Measurements from ENCODE around the gene TNC. TPM values are rescaled to one million over a fixed set of nuclear protein-coding genes. Genes with fewer than 3 reads are reported as not detected.

Gene TNC
- total RNA-seq, 3 donors from 2014 or later (not counting 1 experiment from before 2014, with no cell fraction given): not detected

DNA sequence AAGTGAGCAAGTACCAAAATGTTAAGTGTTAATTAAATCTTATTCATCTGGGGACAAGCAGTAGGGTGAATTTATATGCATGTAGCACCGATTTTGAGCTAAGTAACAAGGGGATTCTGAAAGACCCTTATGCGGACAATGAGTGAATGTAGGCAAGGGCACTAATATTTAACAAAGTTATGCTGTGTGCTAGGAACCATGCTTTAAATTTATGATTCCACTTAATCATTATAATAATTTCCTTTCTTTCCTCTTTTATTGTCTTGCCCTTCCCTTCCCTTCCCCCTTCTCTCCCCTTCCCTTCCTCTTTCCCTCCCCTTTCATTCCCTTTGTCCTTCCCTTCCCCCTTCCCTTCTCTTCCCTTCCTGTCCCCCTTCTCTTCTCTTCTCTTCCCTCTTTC, 25.7 kb upstream of the TNC start:
- H3K4me1 ChIP-seq (ENCODE audit: control insufficient read depth, insufficient read depth, low read length): no peaks in the 10 kb centered on the region
- no peak overlapping the region for H3K27ac ChIP-seq (ENCODE audit: low read length)
- H3K9me3 ChIP-seq (ENCODE audit: control insufficient read depth, insufficient read depth, low read length): no peaks in the 10 kb centered on the region
- DNase-seq (no peak), ATAC-seq (no peak)
- no peaks in the 10 kb centered on the region for H3K36me3 Mint-ChIP-seq
- H3K4me1 Mint-ChIP-seq: no peaks in the 10 kb centered on the region
- H3K9me3 Mint-ChIP-seq: no peaks in the 10 kb centered on the region
- intact Hi-C loops (cut with micrococcal nuclease): no loop called here
- TF ChIP-seq, protein P1, sequence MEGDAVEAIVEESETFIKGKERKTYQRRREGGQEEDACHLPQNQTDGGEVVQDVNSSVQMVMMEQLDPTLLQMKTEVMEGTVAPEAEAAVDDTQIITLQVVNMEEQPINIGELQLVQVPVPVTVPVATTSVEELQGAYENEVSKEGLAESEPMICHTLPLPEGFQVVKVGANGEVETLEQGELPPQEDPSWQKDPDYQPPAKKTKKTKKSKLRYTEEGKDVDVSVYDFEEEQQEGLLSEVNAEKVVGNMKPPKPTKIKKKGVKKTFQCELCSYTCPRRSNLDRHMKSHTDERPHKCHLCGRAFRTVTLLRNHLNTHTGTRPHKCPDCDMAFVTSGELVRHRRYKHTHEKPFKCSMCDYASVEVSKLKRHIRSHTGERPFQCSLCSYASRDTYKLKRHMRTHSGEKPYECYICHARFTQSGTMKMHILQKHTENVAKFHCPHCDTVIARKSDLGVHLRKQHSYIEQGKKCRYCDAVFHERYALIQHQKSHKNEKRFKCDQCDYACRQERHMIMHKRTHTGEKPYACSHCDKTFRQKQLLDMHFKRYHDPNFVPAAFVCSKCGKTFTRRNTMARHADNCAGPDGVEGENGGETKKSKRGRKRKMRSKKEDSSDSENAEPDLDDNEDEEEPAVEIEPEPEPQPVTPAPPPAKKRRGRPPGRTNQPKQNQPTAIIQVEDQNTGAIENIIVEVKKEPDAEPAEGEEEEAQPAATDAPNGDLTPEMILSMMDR (IDR thresholded peaks at IDR 0.05): no peak
- no peak overlapping the region for H3K27ac Mint-ChIP-seq
- no peaks in the 10 kb centered on the region for H3K36me3 ChIP-seq (ENCODE audit: control insufficient read depth, insufficient read depth, low read length)
- H3K4me3 Mint-ChIP-seq: no peak overlapping the region
- H3K27me3 Mint-ChIP-seq (ENCODE audit: low read depth in 2 of 2): peaks cover 5 to 10% of the 10 kb centered on the region in 2 donors
- 47% methylated on average over 2 of the region's 2 CpGs for WGBS (ENCODE audit: insufficient coverage)
- no peaks in the 10 kb centered on the region for H3K27me3 ChIP-seq (ENCODE audit: control insufficient read depth, insufficient read depth, low read length)
- H3K4me3 ChIP-seq (ENCODE audit: low read length): no peak overlapping the region

DNA sequence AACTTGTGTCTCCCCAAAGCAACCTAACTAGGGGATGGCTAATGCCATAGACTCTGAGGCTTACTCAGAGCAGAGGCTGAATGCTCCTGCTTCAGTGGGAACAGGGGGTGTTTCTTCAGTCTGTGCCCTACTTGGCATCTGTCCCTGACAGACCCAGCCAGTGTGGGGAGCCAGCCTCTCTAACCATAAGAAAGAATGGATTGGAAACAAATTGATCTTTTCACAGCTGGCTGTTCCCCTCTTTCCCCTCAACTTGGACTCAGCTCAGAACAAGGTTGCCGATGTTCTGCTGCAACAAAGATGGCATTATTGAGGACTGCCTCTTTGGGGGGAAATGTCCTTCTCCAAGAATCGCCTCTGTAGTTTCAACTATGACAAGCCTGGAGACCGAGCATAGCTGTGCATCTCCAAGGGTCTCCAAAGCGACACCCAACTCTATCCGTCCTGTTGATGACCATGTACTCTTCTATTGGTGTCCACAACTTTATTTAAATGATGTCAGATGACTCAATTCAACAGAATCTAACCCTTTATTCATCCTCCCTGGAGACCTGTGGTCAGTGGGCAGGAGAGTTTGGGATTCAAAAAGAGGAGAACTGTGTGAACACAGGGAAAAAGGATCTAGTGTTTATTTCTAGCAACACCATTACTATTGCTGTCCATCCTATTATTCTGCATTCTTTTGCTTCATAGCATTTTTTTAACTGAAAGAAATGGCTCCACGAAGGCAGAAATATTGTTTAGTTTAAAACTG, 24.7 kb upstream of the TNC start:
- H3K36me3 ChIP-seq (ENCODE audit: control insufficient read depth, insufficient read depth, low read length): no peaks in the 10 kb centered on the region
- Mint-ChIP-seq H3K27ac (no peak overlapping the region), H3K4me3 (no peak overlapping the region), H3K27me3 (ENCODE audit: low read depth in 2 of 2) (peaks cover 7 to 11% of the 10 kb centered on the region in 2 donors), H3K36me3 (no peaks in the 10 kb centered on the region), H3K9me3 (no peaks in the 10 kb centered on the region), H3K4me1 (no peaks in the 10 kb centered on the region)
- H3K9me3 ChIP-seq (ENCODE audit: control insufficient read depth, insufficient read depth, low read length): no peaks in the 10 kb centered on the region
- H3K27ac ChIP-seq (ENCODE audit: low read length): no peak overlapping the region
- ATAC-seq (no peak), DNase-seq (no peak)
- no peaks in the 10 kb centered on the region for H3K4me1 ChIP-seq (ENCODE audit: control insufficient read depth, insufficient read depth, low read length)
- intact Hi-C loops (cut with micrococcal nuclease): no loop called here
- H3K4me3 ChIP-seq (ENCODE audit: low read length): no peak overlapping the region
- H3K27me3 ChIP-seq (ENCODE audit: control insufficient read depth, insufficient read depth, low read length): no peaks in the 10 kb centered on the region
- WGBS (ENCODE audit: insufficient coverage): 93% methylated on average over 6 of the region's 6 CpGs
- TF ChIP-seq, protein P1 (IDR thresholded peaks at IDR 0.05): no peak

DNA sequence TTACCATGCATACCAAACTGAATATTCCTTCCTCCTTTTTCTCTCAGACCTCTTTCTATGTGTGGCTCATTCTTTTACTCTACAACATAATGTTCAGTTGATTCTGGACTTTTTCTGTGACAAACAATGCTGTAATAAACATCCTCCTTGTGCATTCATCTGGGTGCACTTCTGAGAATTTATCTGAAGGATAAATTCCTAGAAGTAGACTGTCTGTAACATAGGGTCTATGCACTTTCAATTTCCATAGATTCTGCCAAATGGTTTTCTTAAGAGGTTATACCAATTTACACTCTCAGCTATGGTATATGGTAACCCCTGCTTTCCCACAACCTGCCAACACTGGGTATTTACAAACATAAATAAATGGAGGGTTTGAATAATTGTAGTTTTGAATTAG, 24.1 kb upstream of the TNC start:
- Histone ChIP-seq H3K27me3 (ENCODE audit: control insufficient read depth, insufficient read depth, low read length) (no peaks in the 10 kb centered on the region), H3K27ac (ENCODE audit: low read length) (no peak overlapping the region), H3K4me1 (ENCODE audit: control insufficient read depth, insufficient read depth, low read length) (no peaks in the 10 kb centered on the region), H3K36me3 (ENCODE audit: control insufficient read depth, insufficient read depth, low read length) (no peaks in the 10 kb centered on the region), H3K9me3 (ENCODE audit: control insufficient read depth, insufficient read depth, low read length) (no peaks in the 10 kb centered on the region), H3K4me3 (ENCODE audit: low read length) (no peak overlapping the region)
- H3K27ac Mint-ChIP-seq: no peak overlapping the region
- H3K4me1 Mint-ChIP-seq: no peaks in the 10 kb centered on the region
- H3K36me3 Mint-ChIP-seq: no peaks in the 10 kb centered on the region
- no peak for DNase-seq
- ATAC-seq: no peak
- H3K9me3 Mint-ChIP-seq: no peaks in the 10 kb centered on the region
- no peak overlapping the region for H3K4me3 Mint-ChIP-seq
- TF ChIP-seq, protein P1 (IDR thresholded peaks at IDR 0.05): no peak
- peaks cover 7 to 11% of the 10 kb centered on the region in 2 donors for H3K27me3 Mint-ChIP-seq (ENCODE audit: low read depth in 2 of 2)
- intact Hi-C loops (cut with micrococcal nuclease): no loop called here

DNA sequence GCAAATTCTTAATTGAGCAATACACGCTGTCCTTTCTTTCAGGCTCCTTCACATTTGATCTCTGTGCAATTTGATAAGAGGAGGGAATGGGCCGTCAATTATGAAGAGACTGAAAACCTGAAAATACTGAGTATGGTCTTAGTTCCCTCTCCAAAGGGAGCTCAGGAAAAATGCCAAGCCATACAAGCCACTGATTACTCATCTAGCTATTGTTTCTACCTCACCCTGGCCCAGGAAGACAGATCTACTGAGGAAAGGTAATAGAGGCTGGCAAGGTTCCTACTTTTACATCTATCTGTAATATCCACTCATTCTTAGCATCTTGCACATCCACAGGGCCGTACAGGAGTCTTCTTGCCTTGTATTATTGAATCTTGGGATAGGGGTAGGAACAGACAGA, 23.7 kb upstream of the TNC start:
- Mint-ChIP-seq H3K27ac (no peak overlapping the region), H3K4me1 (no peaks in the 10 kb centered on the region), H3K9me3 (no peaks in the 10 kb centered on the region), H3K27me3 (ENCODE audit: low read depth in 2 of 2) (peaks cover 7 to 14% of the 10 kb centered on the region in 2 donors), H3K36me3 (no peaks in the 10 kb centered on the region), H3K4me3 (no peak overlapping the region)
- H3K27ac ChIP-seq (ENCODE audit: low read length): no peak overlapping the region
- TF ChIP-seq, protein P1 (IDR thresholded peaks at IDR 0.05): no peak
- no peaks in the 10 kb centered on the region for H3K36me3 ChIP-seq (ENCODE audit: control insufficient read depth, insufficient read depth, low read length)
- H3K9me3 ChIP-seq (ENCODE audit: control insufficient read depth, insufficient read depth, low read length): no peaks in the 10 kb centered on the region
- no peak for ATAC-seq
- intact Hi-C loops (cut with micrococcal nuclease): no loop called here
- 83% methylated on average over 2 of the region's 3 CpGs for WGBS (ENCODE audit: insufficient coverage)
- no peaks in the 10 kb centered on the region for H3K4me1 ChIP-seq (ENCODE audit: control insufficient read depth, insufficient read depth, low read length)
- no peak overlapping the region for H3K4me3 ChIP-seq (ENCODE audit: low read length)
- no peak for DNase-seq
- no peaks in the 10 kb centered on the region for H3K27me3 ChIP-seq (ENCODE audit: control insufficient read depth, insufficient read depth, low read length)
